Activated naive CD8-positive, alpha-beta T cell treated with anti-CD3 and anti-CD28 coated beads, Interleukin-2, amount 10 ng/mL, durations not matched to agents 7 days and 5 days (primary cell): ENCODE measurements around the gene RNASEH2C. TPM values are rescaled to one million over a fixed set of nuclear protein-coding genes. Genes with fewer than 3 reads are reported as not detected.
"Not testable (repeated sequence)": the region's sequence is repeated elsewhere in the genome, so short reads cannot be mapped to it uniquely, and the experiment has no call there.

Experiments
- ATAC-seq: fragments of 150-1000 bp; cut with Tn5 transposase; one replicate; pipeline ENCODE4 v1.10.0; 2021; ENCODE audit warnings: low read depth, moderate library complexity
- POLR2A ChIA-PET: fragments of 350-600 bp; sonication (Branson Sonifier 250); formaldehyde crosslinking; loops from one replicate; lab custom pipeline; 2021; ENCODE audit warnings: antibody characterized with exemption; lab: Charles Lee
- DNase-seq: peaks from one replicate; pipeline ENCODE4 v3.0.0; 2021
- H3K27ac Mint-ChIP-seq: one replicate; pipeline ENCODE4 v1.8.0; 2022; ENCODE audit warnings: mild to moderate bottlenecking, mixed read lengths
- H3K27me3 Mint-ChIP-seq: one replicate; pipeline ENCODE4 v1.8.0; 2022; ENCODE audit warnings: mild to moderate bottlenecking, moderate library complexity, mixed read lengths
- H3K36me3 Mint-ChIP-seq: one replicate; pipeline ENCODE4 v1.8.0; 2021; ENCODE audit warnings: mild to moderate bottlenecking, mixed read lengths
- H3K4me1 Mint-ChIP-seq: one replicate; pipeline ENCODE4 v1.8.0; 2021; ENCODE audit warnings: mixed read lengths
- H3K4me3 Mint-ChIP-seq: one replicate; pipeline ENCODE4 v1.8.0; 2022; ENCODE audit warnings: mild to moderate bottlenecking, moderate library complexity, mixed read lengths
- H3K9me3 Mint-ChIP-seq: one replicate; pipeline ENCODE4 v1.8.0; 2021; ENCODE audit warnings: mixed read lengths
- total RNA-seq, 2 experiments: library from RNA; stranded (reverse); gene quantifications; one replicate each; pipeline ENCODE4 v1.2.3, GENCODE V29; 2021

Gene RNASEH2C
- total RNA-seq, 2 experiments from 2014 or later: 74.8 to 84.2 TPM

GRCh38 chr11:65736810-65737209, 16.2 kb upstream of the RNASEH2C start:
- Mint-ChIP-seq H3K4me1 (no peaks in the 10 kb centered on the region), H3K4me3 (no peak overlapping the region), H3K9me3 (peaks cover 6% of the 10 kb centered on the region), H3K27ac (no peak overlapping the region), H3K27me3 (peaks cover 45% of the 10 kb centered on the region), H3K36me3 (no peaks in the 10 kb centered on the region)
- POLR2A ChIA-PET: no interaction called here
- ATAC-seq: no peak
- no peak for DNase-seq

GRCh38 chr11:65735111-65735510, 14.5 kb upstream of the RNASEH2C start:
- POLR2A ChIA-PET, H3K36me3 Mint-ChIP-seq, H3K4me1 Mint-ChIP-seq, H3K9me3 Mint-ChIP-seq, H3K4me3 Mint-ChIP-seq, DNase-seq, ATAC-seq, H3K27ac Mint-ChIP-seq: not testable (repeated sequence)
- peaks cover 46% of the 10 kb centered on the region for H3K27me3 Mint-ChIP-seq

GRCh38 chr11:65730461-65730860, 9.9 kb upstream of the RNASEH2C start:
- no peaks in the 10 kb centered on the region for H3K36me3 Mint-ChIP-seq
- H3K27ac Mint-ChIP-seq: no peak overlapping the region
- H3K27me3 Mint-ChIP-seq: peaks cover 28% of the 10 kb centered on the region
- H3K4me3 Mint-ChIP-seq: no peak overlapping the region
- ATAC-seq: no peak
- POLR2A ChIA-PET: interaction anchor here (1.0 kb wide), 1 partner anchor 19 kb away, joined by 8 read pairs; no protein-coding TSS in a partner anchor
- no peaks in the 10 kb centered on the region for H3K4me1 Mint-ChIP-seq
- no peak for DNase-seq
- H3K9me3 Mint-ChIP-seq: peaks cover 1% of the 10 kb centered on the region

GRCh38 chr11:65727865-65728264, 7.3 kb upstream of the RNASEH2C start:
- DNase-seq (no peak), ATAC-seq (no peak)
- Mint-ChIP-seq H3K27ac (no peak overlapping the region), H3K36me3 (no peaks in the 10 kb centered on the region), H3K27me3 (peaks cover 18% of the 10 kb centered on the region), H3K4me1 (no peaks in the 10 kb centered on the region), H3K4me3 (no peak overlapping the region), H3K9me3 (peaks cover 1% of the 10 kb centered on the region)
- POLR2A ChIA-PET: interaction anchor here (1.2 kb wide), 1 partner anchor 105 kb away, joined by 3 read pairs; no protein-coding TSS in a partner anchor

GRCh38 chr11:65726660-65727059, 6.1 kb upstream of the RNASEH2C start:
- POLR2A ChIA-PET: interaction anchor here (0.6 to 0.8 kb wide), 2 partner anchors 11 to 52 kb away, joined by 3 read pairs; no protein-coding TSS in a partner anchor
- DNase-seq: no peak
- H3K36me3 Mint-ChIP-seq: no peaks in the 10 kb centered on the region
- H3K27me3 Mint-ChIP-seq: peaks cover 8% of the 10 kb centered on the region
- no peak overlapping the region for H3K4me3 Mint-ChIP-seq
- H3K4me1 Mint-ChIP-seq: peaks cover under 1% of the 10 kb centered on the region
- no peaks in the 10 kb centered on the region for H3K9me3 Mint-ChIP-seq
- no peak overlapping the region for H3K27ac Mint-ChIP-seq
- no peak for ATAC-seq

DNA sequence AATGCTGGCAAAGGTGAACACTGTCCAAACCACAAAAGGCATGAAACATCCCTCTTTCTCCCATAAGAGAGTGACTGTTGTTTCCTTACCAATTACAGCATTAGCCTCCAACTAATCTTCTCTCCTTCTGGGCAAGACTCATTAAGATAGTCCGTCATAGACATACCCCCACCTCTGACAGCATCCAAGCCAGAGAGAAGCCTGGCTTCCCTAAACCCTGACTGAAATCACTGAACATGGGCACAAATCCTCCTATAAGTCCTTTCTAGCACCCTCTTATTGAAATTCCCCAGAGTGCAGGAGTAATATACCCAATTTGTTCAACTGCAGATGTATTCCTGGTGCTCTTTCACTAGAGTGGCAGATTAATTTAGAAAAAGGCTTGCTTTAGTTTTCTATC, 1.7 kb upstream of the RNASEH2C start:
- DNase-seq: no peak
- Mint-ChIP-seq H3K27ac (no peak overlapping the region), H3K4me1 (peaks cover 14% of the 10 kb centered on the region), H3K4me3 (no peak overlapping the region), H3K36me3 (peaks cover 6% of the 10 kb centered on the region), H3K9me3 (no peaks in the 10 kb centered on the region), H3K27me3 (peaks cover 5% of the 10 kb centered on the region)
- ATAC-seq: no peak
- POLR2A ChIA-PET: interaction anchor here (1.0 kb wide), 1 partner anchor 11 kb away, joined by 5 read pairs; the partner anchor contains the start of gene KAT5

GRCh38 chr11:65719871-65720210, 757 bp downstream of the RNASEH2C start:
- Mint-ChIP-seq H3K4me3 (peak overlapping the region; percentile 95), H3K9me3 (no peaks in the 10 kb centered on the region), H3K36me3 (peaks cover 16% of the 10 kb centered on the region), H3K27me3 (peaks cover 2% of the 10 kb centered on the region), H3K4me1 (peaks cover 17% of the 10 kb centered on the region), H3K27ac (peak overlapping the region; percentile 89)
- ATAC-seq: peak; percentile 20
- POLR2A ChIA-PET: interaction anchor here (0.6 to 2.7 kb wide), 8 partner anchors 8 to 578 kb away, joined by 3 to 36 read pairs (median 6); partner anchors contain the start of genes CCDC85B, CFL1, KAT5 and MUS81
- no peak for DNase-seq

- no peak for DNase-seq
- Mint-ChIP-seq H3K4me3 (peak overlapping the region; percentile 95), H3K27me3 (peaks cover 2% of the 10 kb centered on the region), H3K36me3 (peaks cover 20% of the 10 kb centered on the region), H3K4me1 (peaks cover 22% of the 10 kb centered on the region), H3K27ac (peak overlapping the region; percentile 89), H3K9me3 (no peaks in the 10 kb centered on the region)
- ATAC-seq: no peak
- POLR2A ChIA-PET: interaction anchor here (0.6 to 2.7 kb wide), 5 partner anchors 7 to 579 kb away, joined by 3 to 36 read pairs (median 7); partner anchors contain the start of genes CCDC85B, CFL1, KAT5 and MUS81
Observed at GRCh38 chr11:65718964-65719492, 1.6 kb downstream of the RNASEH2C start.

DNA sequence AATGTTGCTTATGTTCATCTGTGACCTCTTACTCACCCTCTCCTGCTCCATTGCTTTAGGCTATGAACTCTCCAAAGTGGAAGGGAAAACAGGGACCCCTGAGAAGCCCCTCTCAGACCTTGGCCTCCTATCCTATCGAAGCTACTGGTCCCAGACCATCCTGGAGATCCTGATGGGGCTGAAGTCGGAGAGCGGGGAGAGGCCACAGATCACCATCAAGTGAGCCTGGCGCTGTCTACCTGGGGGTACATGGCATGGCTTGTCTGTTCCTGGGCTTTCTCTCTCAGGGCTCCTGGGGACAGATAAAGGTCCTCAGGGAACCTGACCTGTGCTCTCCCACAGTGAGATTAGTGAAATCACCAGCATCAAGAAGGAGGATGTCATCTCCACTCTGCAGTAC, 2.1 kb downstream of the RNASEH2C start:
- H3K36me3 Mint-ChIP-seq: peaks cover 23% of the 10 kb centered on the region
- no peaks in the 10 kb centered on the region for H3K9me3 Mint-ChIP-seq
- ATAC-seq: no peak
- no peak for DNase-seq
- H3K4me1 Mint-ChIP-seq: peaks cover 24% of the 10 kb centered on the region
- H3K27ac Mint-ChIP-seq: no peak overlapping the region
- peak overlapping the region; percentile 95 for H3K4me3 Mint-ChIP-seq
- POLR2A ChIA-PET: interaction anchor here (1.0 kb wide), 1 partner anchor 140 kb away, joined by 3 read pairs; the partner anchor contains the start of gene CFL1
- H3K27me3 Mint-ChIP-seq: no peaks in the 10 kb centered on the region

DNA sequence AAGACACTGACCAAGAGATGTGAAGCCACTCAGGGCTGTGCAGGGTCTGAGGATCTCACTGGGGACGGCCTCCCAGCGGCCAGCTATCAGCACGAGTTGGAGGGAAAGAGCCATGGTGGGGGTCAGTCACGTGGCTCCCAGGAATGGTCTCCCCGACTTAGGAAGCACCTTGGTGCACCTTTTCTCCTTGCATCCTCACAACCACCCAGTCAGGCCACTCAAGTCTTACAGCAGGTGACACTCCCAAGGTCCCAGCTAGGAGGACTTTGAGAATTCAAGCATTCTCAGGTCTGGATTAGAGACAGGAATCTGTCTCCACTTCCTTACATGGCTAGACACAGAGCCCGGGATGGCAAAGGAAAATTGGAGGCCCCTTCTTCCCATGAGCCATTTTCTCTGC, 2.7 kb downstream of the RNASEH2C start:
- peak overlapping the region; percentile 28 for H3K27ac Mint-ChIP-seq
- H3K4me1 Mint-ChIP-seq: peaks cover 30% of the 10 kb centered on the region
- no peak overlapping the region for H3K4me3 Mint-ChIP-seq
- no peaks in the 10 kb centered on the region for H3K27me3 Mint-ChIP-seq
- ATAC-seq: no peak
- H3K36me3 Mint-ChIP-seq: peaks cover 24% of the 10 kb centered on the region
- POLR2A ChIA-PET: interaction anchor here (1.0 kb wide), 1 partner anchor 140 kb away, joined by 3 read pairs; the partner anchor contains the start of gene CFL1
- DNase-seq: no peak
- H3K9me3 Mint-ChIP-seq: no peaks in the 10 kb centered on the region

- ATAC-seq: no peak
- Mint-ChIP-seq H3K36me3 (peaks cover 24% of the 10 kb centered on the region), H3K4me1 (peaks cover 31% of the 10 kb centered on the region), H3K27ac (no peak overlapping the region), H3K27me3 (no peaks in the 10 kb centered on the region), H3K9me3 (no peaks in the 10 kb centered on the region), H3K4me3 (no peak overlapping the region)
- POLR2A ChIA-PET: interaction anchor here (0.6 kb wide), 1 partner anchor 43 kb away, joined by 3 read pairs; no protein-coding TSS in a partner anchor
- DNase-seq: no peak
Observed at GRCh38 chr11:65716774-65717405, 3.7 kb downstream of the RNASEH2C start.

DNA sequence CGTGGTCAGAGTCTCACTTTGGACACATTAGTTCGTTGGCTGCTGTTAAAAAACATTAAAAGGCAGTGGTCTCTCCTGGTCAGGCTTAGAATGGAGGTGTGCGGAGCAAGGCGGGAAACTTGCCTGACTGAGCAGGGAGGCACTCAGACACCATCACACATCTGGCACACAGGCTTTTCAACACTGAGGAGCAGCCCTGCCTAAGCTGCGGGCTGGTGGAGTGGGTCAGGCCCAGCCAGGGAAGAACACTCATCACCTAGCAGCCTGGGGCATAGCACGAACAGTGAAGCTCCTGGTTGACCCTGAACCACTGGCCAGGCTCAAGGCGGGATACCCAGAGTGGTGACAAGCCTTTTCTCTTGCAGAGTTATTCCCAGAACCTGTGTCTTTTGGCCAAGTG, 4.3 kb downstream of the RNASEH2C start:
- Mint-ChIP-seq H3K27me3 (no peaks in the 10 kb centered on the region), H3K4me3 (no peak overlapping the region), H3K9me3 (no peaks in the 10 kb centered on the region), H3K27ac (no peak overlapping the region), H3K36me3 (peaks cover 24% of the 10 kb centered on the region), H3K4me1 (peaks cover 32% of the 10 kb centered on the region)
- ATAC-seq: no peak
- DNase-seq: no peak
- POLR2A ChIA-PET: no interaction called here

DNA sequence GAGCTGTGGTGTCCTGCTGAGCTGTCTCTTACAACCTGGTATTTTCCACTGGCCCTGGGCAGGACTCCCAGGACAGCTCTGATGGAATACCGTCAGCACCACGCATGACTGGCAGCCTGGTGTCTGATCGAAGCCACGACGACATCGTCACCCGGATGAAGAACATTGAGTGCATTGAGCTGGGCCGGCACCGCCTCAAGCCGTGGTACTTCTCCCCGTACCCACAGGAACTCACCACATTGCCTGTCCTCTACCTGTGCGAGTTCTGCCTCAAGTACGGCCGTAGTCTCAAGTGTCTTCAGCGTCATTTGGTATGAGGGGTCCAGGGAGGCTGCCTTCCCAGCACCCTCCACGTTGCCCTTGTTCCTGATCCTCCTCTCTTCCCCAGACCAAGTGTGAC, 6.2 kb downstream of the RNASEH2C start:
- Mint-ChIP-seq H3K4me1 (peaks cover 36% of the 10 kb centered on the region), H3K36me3 (peaks cover 24% of the 10 kb centered on the region), H3K27me3 (no peaks in the 10 kb centered on the region), H3K4me3 (peak overlapping the region; percentile 28), H3K9me3 (no peaks in the 10 kb centered on the region), H3K27ac (peak overlapping the region; percentile 21)
- ATAC-seq (no peak), DNase-seq (no peak)
- POLR2A ChIA-PET: interaction anchor here (1.0 kb wide), 1 partner anchor 171 kb away, joined by 3 read pairs; no protein-coding TSS in a partner anchor
